MCF 10A (cell line): ENCODE measurements around the gene UNC5A. TPM values are rescaled to one million over a fixed set of nuclear protein-coding genes. Genes with fewer than 3 reads are reported as not detected.

Source experiments
- BruUV-seq: library from RNA; stranded (reverse); fragments of 400-500 nt; replicated peaks from 2 replicates; lab custom pipeline; 2021; lab: Mats Ljungman, UMichigan
- CTCF ChIA-PET: fragments of 300-600 bp; sonication (Branson Sonifier 250); formaldehyde crosslinking; extraction: SDS; loops from one replicate; lab custom pipeline; 2021; ENCODE audit warnings: antibody characterized with exemption, inconsistent platforms; lab: Yijun Ruan, JAX
- POLR2A ChIA-PET: fragments of 300-600, 350-650 bp; sonication (Branson Sonifier 250); formaldehyde crosslinking; extraction: SDS; loops from one replicate; lab custom pipeline; 2020; ENCODE audit warnings: antibody characterized with exemption, inconsistent platforms; lab: Yijun Ruan, JAX
- DNase-seq: peaks from one replicate; pipeline ENCODE4 v3.0.0-alpha.2; 2018; ENCODE audit not compliant: unreplicated experiment
- H3K27ac Mint-ChIP-seq: one replicate; pipeline ENCODE4 v1.8.0; 2022; ENCODE audit warnings: mild to moderate bottlenecking, low read depth, mixed read lengths; ENCODE audit not compliant: unreplicated experiment
- H3K27me3 Mint-ChIP-seq: one replicate; pipeline ENCODE4 v1.8.0; 2022; ENCODE audit warnings: mixed read lengths; ENCODE audit not compliant: insufficient read depth, unreplicated experiment
- H3K36me3 Mint-ChIP-seq: one replicate; pipeline ENCODE4 v1.8.0; 2022; ENCODE audit warnings: mild to moderate bottlenecking, moderate library complexity, mixed read lengths; ENCODE audit not compliant: insufficient read depth, unreplicated experiment
- H3K4me1 Mint-ChIP-seq: one replicate; pipeline ENCODE4 v1.8.0; 2022; ENCODE audit warnings: mixed read lengths; ENCODE audit not compliant: insufficient read depth, unreplicated experiment
- H3K4me3 Mint-ChIP-seq: one replicate; pipeline ENCODE4 v1.8.0; 2022; ENCODE audit warnings: mild to moderate bottlenecking, moderate library complexity, mixed read lengths; ENCODE audit not compliant: unreplicated experiment
- H3K9me3 Mint-ChIP-seq: one replicate; pipeline ENCODE4 v1.8.0; 2022; ENCODE audit warnings: mixed read lengths; ENCODE audit not compliant: unreplicated experiment
- intact Hi-C: fragments of 100-400 bp; cut with micrococcal nuclease; formaldehyde crosslinking; loops from 2 replicates; pipeline ENCODE4 v1.14.1; 2022
- total RNA-seq: library from RNA; stranded (reverse); gene quantifications from 2 replicates; pipeline ENCODE4 v1.2.3, GENCODE V29; 2022
- TF ChIP-seq, protein P1 (sequence below): fragments of 200-600 bp; IDR thresholded peaks from one replicate; pipeline ENCODE4 v1.8.0; 2022; ENCODE audit warnings: antibody characterized with exemption, mild to moderate bottlenecking; ENCODE audit not compliant: unreplicated experiment

Gene UNC5A
- total RNA-seq, 1 experiment from 2014 or later, result 0.51 TPM

DNA sequence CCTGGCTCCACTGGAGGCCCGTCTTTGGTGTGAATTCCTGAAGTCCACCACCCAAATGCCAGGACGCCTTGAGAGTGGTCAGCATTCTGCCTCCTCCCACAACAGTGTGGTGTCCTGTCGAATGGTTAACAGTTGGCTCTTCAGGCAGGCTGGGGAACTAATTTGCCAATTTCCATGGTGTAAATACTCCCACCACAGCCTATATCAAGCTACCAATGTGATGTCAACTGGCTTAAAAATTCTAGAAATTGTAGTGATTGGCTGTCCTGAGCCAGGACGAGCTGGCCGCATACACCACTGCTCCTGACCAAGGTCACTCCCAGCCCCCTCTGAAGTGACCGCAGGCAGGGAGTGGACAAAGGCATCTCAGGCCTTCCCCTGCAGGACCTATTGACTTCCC, 11.1 kb downstream of the UNC5A start:
- CTCF ChIA-PET, result interaction anchor here (1.5 kb wide), 1 partner anchor 163 kb away, joined by 6 read pairs; no protein-coding TSS in a partner anchor
- no peaks in the 10 kb centered on the region for H3K36me3 Mint-ChIP-seq
- POLR2A ChIA-PET, result no interaction called here
- intact Hi-C loops, result no loop called here
- H3K9me3 Mint-ChIP-seq, result no peaks in the 10 kb centered on the region
- peaks cover 21% of the 10 kb centered on the region for H3K27me3 Mint-ChIP-seq
- no peak overlapping the region for H3K4me3 Mint-ChIP-seq
- peaks cover 16% of the 10 kb centered on the region for H3K4me1 Mint-ChIP-seq
- no TSS peak for BruUV-seq
- TF ChIP-seq, protein P1, sequence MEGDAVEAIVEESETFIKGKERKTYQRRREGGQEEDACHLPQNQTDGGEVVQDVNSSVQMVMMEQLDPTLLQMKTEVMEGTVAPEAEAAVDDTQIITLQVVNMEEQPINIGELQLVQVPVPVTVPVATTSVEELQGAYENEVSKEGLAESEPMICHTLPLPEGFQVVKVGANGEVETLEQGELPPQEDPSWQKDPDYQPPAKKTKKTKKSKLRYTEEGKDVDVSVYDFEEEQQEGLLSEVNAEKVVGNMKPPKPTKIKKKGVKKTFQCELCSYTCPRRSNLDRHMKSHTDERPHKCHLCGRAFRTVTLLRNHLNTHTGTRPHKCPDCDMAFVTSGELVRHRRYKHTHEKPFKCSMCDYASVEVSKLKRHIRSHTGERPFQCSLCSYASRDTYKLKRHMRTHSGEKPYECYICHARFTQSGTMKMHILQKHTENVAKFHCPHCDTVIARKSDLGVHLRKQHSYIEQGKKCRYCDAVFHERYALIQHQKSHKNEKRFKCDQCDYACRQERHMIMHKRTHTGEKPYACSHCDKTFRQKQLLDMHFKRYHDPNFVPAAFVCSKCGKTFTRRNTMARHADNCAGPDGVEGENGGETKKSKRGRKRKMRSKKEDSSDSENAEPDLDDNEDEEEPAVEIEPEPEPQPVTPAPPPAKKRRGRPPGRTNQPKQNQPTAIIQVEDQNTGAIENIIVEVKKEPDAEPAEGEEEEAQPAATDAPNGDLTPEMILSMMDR, result no peak
- no peak overlapping the region for H3K27ac Mint-ChIP-seq
- no peak for DNase-seq

DNA sequence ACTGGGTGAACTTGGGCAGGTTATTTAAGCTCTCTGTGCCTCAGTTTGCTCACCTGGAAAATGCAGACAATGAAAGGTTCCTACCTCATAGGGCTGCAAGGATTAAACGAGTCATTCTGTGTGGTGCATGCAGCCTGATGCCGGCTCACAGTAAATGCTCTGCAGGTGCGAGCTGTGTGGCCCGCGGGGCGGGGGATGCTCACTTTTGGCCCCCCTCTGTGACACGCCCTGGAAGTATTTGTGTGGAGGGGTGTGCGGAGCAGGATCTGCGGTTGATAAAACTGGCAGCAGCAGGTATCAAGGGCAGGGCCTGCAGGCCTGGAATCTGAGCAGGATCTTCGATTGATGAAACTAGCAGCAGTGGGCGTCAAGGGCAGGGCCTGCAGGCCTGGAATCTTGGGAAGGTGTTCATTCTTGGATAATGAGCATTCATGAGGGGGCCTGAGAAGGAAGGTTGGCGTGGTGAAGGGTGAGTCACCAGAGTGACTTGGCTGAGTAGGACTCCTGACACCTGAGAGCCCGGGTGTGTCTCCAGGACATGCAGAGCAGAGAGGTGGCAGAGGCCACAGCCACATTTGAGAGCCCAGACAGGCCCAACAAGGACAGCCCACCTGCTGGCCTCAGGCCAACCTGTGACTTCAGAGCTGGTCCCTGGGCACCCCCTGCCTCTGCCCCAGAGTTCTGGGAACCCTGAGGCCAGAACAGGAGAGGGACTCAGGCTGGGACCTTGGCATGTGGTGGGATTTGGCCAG, 11.9 kb downstream of the UNC5A start:
- POLR2A ChIA-PET, result interaction anchor here (0.8 kb wide), 1 partner anchor 28 kb away, joined by 4 read pairs; no protein-coding TSS in a partner anchor
- BruUV-seq, result no TSS peak
- TF ChIP-seq, protein P1, result no peak
- H3K9me3 Mint-ChIP-seq, result no peaks in the 10 kb centered on the region
- CTCF ChIA-PET, result interaction anchor here (0.5 to 1.5 kb wide), 4 partner anchors 10 to 164 kb away, joined by 3 to 6 read pairs (median 4); no protein-coding TSS in a partner anchor
- H3K27ac Mint-ChIP-seq, result no peak overlapping the region
- peaks cover 16% of the 10 kb centered on the region for H3K4me1 Mint-ChIP-seq
- DNase-seq, result peak; percentile 73
- no peaks in the 10 kb centered on the region for H3K36me3 Mint-ChIP-seq
- H3K4me3 Mint-ChIP-seq, result no peak overlapping the region
- intact Hi-C loops, result no loop called here
- peaks cover 21% of the 10 kb centered on the region for H3K27me3 Mint-ChIP-seq

DNA sequence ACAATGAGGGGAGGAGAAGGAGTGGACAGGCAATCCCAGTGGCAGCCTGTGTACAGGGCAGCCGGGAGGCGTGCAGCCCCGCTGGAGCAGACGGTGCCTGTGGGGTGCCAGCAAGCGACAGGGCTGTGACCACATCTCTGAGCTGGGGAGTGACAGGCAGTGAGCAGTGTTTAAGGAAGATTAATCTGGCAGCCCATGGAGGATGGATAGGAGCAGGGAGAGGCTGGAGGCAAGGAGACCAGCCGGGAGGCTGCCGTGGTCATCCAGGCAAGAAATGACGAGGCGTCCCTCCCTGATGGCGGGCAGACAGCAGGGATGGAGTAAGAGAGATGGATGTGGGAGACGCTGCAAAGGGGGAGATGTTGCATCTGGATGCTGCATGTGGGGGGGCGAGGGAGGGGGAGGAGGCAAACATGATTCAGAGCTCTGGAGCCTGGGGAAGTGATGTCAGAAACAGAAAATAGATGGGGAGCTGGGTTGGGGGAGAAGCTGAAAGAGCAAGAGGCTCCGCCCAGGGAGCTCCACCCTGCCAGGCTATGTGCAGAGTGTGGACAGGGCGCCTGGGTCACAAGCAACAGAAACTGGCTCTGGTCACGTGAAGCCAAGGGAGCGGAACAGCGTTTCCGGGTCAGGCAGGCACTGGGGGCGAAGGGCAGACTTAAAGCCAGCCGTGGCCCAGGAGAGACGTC, 12.6 kb downstream of the UNC5A start:
- no peak overlapping the region for H3K4me3 Mint-ChIP-seq
- peaks cover 21% of the 10 kb centered on the region for H3K27me3 Mint-ChIP-seq
- no peak overlapping the region for H3K27ac Mint-ChIP-seq
- H3K4me1 Mint-ChIP-seq, result peaks cover 16% of the 10 kb centered on the region
- H3K9me3 Mint-ChIP-seq, result no peaks in the 10 kb centered on the region
- CTCF ChIA-PET, result interaction anchor here (0.7 to 1.1 kb wide), 3 partner anchors 31 to 165 kb away, joined by 3 to 6 read pairs (median 4); no protein-coding TSS in a partner anchor
- POLR2A ChIA-PET, result no interaction called here
- BruUV-seq, result no TSS peak
- no peaks in the 10 kb centered on the region for H3K36me3 Mint-ChIP-seq
- intact Hi-C loops, result no loop called here
- no peak for DNase-seq
- TF ChIP-seq, protein P1, result no peak

DNA sequence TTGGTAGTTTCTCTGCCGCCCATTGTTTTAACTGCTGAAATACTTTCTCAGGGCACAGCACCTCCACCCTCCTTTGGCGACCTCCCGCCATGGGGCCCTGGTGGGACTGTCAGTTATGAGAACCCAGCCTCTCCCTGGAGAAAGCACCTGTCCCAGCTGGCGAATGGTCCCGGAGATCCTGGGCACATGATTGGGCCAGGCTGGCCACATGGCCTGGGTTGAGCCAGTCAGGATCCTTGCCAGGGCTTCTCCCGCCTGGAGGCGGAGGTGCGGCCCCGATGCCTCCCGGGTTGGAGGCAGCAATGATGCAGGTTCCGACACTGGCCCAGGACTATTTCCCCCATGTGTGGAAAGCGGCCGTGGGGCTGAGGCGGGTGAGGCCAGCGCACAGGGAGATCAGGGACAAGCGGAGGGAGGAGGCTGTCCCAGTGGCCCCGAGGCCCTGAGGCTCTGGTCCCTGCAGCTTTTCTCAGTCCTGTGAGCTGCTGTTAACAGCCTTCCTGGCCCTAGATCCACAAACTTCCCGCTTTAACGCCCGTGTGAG, 13.6 kb downstream of the UNC5A start:
- CTCF ChIA-PET, result interaction anchor here (1.1 kb wide), 1 partner anchor 166 kb away, joined by 3 read pairs; no protein-coding TSS in a partner anchor
- TF ChIP-seq, protein P1, result no peak
- Mint-ChIP-seq H3K4me1 (peaks cover 16% of the 10 kb centered on the region), H3K36me3 (no peaks in the 10 kb centered on the region), H3K4me3 (no peak overlapping the region), H3K27ac (no peak overlapping the region), H3K27me3 (peaks cover 14% of the 10 kb centered on the region), H3K9me3 (peaks cover 1% of the 10 kb centered on the region)
- DNase-seq, result no peak
- intact Hi-C loops, result no loop called here
- BruUV-seq, result no TSS peak
- POLR2A ChIA-PET, result no interaction called here
